GM04503 (cell line): ENCODE results near the gene SIAH3.
"Not testable (repeated sequence)": the region's sequence is repeated elsewhere in the genome, so short reads cannot be mapped to it uniquely, and the experiment has no call there.

Experiments
- DNase-seq: peaks from one replicate; pipeline ENCODE4 v3.0.0-alpha.2; 2012; ENCODE audit warnings: low read depth

SIAH3 gene, protein sequence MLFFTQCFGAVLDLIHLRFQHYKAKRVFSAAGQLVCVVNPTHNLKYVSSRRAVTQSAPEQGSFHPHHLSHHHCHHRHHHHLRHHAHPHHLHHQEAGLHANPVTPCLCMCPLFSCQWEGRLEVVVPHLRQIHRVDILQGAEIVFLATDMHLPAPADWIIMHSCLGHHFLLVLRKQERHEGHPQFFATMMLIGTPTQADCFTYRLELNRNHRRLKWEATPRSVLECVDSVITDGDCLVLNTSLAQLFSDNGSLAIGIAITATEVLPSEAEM

DNA sequence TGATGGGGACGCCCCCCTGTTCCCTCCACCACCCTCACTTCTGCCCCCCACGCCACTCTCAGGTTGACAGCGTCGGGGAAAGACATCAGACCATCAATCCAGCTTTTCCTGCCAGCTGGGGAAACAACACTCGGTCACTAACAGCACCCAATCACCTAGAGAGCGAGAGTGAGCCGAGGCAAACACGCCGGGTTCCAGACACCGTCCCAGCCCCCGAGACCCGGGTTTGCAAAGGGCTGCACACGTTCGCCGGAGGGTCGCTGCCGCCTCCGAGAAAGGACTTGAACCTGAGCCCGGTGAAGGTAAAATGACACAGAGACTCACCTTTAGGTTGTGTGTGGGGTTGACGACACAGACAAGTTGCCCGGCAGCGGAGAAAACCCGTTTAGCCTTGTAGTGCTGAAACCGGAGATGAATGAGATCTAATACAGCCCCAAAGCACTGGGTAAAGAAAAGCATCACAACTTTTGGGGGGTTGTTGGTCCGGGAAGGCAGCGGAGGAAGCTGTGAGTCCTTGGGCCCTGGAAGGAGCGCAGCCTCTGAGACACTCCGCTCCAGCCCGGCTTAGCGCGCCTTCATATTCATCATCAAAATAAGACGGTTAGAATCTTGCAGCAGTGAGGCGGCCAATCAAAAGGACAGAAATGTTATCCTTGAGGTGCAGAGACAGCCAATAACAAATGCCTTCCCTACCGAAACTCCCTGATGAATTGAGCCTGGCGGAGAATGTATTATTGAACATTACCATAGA lies at the start of gene SIAH3:
SIAH3 (minus strand) TSS at position 583 of the 751 bp plus-strand sequence; CDS start at position 459, 124 bp downstream.
- DNase-seq = no peak

DNA sequence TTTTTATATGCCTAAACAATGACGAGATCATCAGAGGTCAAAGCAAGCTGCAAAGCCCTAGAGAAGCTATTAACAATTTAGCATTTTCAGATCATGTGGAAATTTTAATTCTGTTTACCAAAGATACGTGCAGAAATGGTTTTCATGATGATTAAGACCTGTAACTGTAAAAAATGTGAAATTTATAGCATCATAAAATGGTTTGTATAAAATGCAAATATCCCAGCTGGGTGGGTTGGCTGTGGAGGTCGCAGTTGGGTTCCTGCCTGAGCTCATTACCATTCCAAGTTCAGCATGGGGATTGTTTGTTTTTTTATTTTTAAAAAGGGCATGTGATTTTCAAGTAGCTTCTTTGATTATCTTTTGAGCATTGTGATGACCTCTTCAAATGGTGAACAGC lies 47.9 kb upstream of the SIAH3 start:
- DNase-seq = no peak

DNA sequence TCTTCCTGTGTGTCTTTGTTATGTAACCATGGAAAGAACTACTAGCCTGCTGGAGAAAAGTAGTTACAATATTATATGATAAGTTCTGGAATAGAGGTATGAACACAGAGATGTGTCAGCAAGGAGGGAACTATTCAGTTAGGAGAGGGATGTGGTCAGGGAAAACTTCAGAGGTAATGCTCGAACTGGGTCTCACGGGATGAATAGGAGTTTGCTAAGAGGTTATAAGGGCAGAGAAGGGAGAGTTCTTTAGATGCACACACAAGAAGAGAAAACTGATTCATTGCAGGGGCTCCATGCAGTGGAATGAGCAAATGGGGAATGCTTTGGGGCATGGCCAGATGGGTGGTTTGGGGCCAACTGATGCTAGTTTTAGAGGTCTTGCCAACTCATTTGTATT lies 46.0 kb upstream of the SIAH3 start:
- DNase-seq = no peak

DNA sequence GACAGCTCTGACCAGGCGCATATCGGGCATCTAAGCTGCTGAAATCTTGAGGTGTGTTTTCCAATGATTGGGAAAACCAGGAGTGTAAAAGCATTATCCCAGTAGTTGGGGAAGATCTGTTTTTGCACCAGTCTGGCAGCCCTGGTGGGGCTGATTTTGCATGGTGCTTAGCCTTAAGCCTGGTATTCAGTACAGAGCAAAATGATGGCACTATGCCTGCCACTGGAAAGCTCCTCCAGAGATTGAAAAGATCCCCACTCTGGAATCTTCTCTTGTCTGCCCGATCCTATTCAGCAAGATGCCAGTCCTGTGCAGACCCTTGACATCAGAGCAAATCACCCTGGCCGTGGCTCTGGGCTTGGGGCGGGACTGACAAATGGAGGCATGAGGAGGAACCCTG lies 44.7 kb upstream of the SIAH3 start:
- no peak for DNase-seq

DNA sequence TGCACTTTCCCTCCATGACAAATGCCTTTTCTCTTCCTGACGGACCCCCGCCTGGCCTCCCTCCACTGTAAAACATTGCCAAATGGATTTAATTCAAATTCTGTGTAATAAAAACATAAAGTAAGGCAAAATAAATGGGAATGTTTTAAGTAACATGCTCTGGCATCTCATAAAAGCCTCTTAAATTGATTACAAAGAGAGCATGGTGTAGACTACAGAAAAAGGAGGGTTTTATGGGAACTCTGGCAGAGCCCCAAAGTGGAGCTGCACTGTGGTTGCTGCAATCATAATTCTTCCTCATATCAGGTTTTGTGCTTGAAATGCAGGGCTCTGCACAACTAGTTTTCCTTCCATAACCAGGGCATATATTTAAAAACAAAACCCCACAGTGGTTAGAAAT lies 44.3 kb upstream of the SIAH3 start:
- DNase-seq = no peak

DNA sequence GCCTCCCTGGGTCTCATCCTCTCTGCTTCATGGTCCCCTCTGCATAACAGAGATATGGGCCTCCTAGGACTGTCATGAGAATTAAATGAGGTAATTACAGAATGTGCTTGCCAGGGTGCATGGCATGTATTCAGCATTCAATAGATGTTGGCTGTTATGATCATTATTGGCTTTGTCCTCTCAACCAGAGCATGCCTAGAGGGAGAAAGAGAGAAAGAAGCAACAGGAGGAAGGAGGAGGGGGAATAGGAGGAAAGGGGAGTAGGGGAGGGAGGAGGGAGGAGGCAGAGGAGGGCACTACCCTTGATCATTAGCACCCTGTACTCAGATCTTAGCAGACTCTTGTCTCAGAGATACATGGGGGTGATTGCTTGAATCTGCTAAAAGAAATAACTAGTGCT lies 41.0 kb upstream of the SIAH3 start:
- DNase-seq = no peak

DNA sequence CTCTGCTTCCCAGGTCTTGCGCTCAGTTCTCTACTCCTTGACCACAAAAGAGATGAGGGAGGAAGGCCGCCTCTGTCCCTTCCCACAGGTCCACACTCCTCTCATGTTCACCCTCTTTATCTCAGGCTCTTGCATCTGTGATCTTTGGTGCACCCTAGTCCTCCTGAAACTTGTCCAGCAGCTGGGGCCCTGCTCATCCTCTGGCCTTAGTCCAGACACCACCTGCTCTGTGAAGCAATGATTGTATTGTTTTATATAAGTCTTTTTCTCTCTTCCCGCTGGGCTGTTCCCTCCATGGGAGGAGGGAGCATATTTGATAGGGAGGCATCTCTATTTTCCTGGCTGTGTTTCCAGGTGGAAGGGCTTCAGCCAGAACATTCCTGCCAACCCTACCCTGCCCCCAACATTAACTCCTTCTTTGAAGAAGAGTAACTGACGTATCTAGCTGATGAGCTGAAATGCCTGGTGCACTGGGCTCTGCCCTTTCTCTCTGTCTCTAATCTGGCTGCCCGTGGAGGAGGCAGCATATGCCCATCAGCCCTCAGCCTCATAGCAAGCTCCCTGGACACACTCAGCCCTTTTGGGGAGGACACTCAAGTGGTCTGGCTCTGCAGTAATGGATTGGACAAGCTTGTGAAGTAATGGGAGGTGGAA lies 38.2 kb upstream of the SIAH3 start:
- no peak for DNase-seq

DNA sequence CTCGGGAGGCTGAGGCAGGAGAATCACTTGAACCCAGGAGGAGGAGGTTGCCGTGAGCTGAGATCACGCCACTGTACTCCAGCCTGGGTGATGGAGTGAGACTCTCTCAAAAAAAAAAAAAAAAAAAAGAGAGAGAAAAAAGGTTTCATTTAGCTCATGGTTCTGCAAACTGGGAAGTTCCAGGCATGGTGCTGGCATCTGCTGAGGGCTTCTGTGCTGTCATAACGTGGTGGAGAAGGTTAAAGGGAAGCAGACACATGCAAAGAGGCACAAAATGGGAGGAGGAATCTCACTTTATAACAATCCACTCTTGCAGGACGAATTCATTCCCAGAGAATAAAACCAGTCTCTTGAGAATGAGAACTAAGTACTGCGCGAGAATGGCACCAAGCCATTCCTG lies 34.9 kb upstream of the SIAH3 start:
- DNase-seq = no peak

DNA sequence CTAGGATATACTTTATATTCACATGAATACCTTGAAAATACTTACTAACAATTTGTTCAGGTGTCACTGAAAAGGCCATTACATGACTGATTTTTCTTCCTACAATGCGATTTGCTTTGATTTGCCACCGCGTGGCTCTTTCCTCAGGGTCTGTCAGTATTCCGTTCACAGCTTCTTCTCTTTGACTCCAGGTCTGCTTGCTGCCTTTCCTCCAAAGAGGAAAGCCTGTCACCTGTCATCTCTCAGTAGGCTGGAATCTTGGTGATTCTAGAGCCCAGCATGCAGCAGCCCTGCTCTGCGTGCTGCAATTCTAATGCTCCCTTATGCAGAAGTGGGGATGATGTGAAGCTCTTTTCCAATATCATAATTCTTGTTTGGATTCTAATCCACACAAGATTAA lies 33.6 kb upstream of the SIAH3 start:
- no peak for DNase-seq

DNA sequence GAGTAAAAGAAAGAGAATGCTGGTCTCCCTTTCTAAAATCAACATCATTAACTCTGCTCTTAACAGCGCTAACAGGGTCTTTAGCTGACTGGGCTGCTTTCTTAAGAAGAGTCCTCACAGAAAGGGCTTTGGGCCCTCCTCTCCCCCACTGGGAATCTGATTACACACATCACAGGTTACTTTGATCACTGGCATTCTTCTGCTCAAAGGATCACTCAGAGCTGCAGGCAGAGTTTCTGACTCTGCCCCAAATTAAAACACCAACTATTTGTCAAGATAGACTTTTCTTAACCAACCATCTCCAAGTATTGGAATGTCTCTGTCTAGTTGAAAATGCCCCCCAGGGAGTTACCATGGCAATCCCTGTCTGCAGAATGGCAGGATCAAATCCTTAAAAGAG lies 31.1 kb upstream of the SIAH3 start:
- no peak for DNase-seq

DNA sequence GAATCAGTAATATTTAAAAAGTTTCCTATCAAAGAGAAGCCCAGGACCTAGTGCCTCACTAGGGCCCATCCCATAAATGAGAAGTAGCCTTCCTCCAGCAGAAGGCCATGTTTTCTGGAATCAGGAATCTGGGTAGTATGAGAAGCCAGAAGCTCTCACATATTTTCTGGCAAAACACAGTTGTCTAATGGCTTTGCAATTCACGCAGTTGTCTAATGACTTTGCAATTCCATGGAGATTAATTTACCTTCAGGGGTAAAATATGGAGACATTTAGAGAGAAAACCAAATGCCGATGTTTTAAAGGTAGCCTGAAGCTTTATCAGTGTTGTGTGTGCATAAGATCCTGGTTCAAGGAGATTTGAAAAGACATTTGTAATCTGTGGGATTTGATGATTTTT lies 29.8 kb upstream of the SIAH3 start:
- DNase-seq = no peak

DNA sequence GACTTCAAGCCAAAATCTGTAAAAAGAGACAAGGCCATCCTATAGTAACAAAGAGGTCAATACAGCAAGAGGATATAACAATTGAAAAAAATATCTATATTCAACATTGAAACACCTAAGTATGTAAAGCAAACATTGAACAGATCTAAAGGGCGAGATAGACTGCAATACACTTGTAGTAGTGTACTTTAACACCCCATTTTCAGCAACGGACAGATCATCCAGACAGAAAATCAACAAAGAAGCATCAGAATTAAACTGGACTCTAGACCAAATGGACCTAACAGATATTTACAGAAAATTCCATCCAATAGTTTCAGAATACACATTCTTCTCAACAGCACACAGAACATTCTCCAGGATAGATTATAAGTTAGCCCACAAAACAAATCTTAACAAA lies 28.7 kb upstream of the SIAH3 start:
- DNase-seq = no peak

DNA sequence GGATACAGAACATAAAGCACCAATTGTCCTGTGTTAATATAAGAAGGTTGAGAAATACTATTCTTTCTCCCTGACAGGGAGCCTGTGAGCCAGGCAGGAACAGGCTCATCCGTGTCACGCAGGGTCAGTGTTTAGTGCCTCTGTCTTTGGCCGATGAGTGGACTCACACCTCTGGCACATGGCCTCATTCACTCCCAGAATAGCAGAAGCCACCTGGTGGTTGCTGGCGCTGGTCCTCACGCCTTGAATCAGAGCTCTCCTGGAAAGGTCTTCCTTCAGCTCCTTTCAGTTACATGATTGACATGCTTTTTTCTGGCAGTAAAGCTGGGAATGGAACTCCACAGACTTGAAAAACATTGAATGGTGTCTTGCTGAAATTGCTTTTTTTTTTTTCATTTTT lies 28.1 kb upstream of the SIAH3 start:
- DNase-seq = no peak

DNA sequence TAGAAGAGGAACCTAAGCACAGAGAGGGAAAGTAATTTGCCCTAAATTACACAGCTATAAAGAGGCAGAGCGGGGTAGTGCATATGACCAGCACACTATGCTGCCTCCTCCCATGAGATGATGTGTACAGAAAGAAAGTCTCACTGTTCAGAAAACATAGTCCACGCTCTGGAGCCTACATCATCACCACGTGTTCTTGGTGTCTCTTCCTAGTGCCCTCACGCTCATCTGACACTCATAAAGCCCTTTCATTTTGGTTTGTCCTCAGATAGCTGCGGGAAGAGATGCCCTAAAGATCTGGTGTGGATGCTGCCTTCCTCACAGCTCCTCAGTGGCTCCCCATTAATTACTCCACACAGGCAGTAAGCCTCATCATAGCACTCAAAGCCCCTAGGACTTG lies 27.4 kb upstream of the SIAH3 start:
- DNase-seq = no peak

DNA sequence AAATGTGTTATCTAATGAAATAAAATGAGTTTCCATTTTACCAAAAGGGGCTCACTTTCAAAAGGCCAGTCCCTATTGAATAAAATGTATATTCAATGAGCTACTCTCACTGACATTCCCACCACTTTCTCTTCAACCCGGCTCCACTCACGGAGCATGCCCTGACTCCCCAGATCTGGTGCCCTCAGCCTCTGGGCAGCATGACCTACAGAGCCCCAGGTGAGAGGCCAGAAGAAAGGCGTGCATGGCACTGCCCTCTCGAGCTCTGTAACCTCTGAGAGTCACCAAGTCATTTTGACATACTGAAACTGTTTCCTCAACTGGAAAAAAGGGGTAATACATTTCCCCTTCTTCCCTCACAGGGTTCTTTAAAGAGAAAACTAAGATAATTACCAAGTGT lies 25.2 kb upstream of the SIAH3 start:
- DNase-seq = no peak

DNA sequence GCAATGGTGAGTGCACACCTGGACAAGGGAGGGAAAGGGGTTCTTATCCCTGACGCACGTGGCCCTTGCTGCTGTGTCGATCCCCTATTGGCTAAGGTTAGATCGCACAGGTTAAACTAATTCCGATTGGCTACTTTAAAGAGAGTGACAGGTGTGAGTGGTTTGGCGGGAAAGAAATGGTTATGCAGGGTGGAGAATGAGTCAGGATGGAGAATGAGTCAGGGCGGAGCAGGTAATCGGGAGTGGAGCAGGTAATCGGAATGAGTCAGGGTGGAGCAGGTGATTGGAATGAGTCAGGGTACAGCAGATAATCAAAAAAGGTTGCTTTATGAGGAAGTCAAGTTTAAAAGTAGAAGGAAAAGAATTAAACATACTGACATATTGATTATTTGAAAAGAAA lies 24.4 kb upstream of the SIAH3 start:
- no peak for DNase-seq

DNA sequence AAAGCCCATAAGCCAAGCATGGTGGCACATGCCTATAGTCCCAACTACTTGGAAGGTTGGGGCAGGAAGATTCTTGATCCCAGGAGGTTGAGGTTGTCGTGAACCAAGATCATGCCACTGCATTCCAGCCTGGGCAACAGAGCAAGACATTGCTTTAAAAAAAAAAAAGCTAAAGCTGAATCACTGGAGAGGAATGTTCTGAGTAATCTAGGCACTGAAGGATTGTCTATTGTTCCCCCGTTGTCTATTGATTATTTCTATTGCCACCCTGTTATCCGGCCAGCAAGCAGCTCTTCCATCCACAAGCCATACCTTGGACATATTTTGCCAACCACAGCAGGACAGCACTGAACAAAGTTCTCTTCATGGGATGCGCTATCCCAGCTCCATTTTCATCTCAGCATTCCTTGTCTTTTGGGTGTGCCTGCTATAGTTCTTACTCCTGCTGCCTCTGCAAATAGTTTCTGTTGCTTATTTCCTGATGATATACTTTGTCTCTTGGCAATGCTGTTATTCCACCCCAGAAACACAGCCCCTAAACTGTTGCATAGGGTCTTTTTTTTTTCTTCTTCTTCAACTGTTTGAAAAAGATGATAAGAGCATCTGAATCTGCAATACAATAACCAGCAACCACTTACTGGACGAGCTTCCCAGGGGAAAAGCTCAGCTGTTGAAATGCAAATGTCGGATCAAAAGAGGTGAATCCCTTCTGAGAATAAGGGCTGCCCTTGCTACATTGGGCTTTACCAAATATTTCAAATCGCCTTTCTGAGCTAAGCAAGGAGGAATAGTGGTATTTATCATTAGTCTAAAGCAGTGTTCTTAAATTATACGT lies 22.2 kb upstream of the SIAH3 start:
- DNase-seq = peak; percentile 9

DNA sequence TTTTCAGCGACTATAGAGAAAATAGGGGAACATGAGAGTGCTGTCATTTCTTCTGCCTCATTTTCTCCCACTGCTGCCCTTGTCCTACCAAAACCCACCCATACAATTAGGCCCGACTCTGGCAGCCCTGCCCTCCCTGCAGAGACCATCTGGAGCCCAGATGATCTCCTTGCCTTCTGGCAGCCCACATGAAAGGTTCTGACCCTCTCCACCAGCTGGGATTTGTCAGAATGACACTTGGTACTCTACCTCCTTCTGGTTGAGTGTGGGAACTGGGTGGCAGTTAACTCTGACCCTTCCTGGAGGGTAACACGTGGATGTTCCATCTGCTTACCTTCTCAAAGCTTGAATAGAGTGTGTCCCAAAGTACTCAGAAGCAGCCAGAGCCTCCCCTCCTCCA lies 21.0 kb upstream of the SIAH3 start:
- no peak for DNase-seq

DNA sequence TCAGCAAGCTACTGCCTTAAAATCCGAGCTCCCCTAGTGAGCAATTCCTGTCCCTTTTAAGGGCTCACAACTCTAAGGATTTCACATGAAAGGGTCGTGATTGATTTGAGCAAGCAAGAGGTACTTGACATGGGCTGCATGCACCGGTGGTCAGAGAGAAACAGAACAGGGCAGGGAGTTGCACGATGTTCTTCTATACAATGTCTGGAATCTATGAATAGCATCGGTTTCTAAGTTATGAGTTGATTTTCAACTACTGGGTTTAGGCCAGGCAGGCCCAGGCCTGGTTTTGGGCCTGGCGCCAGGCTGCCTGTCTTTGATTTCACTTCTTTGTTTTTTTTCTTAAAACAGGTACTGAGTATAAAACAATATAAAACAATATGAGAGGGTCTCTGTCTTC lies 19.6 kb upstream of the SIAH3 start:
- not testable (repeated sequence) for DNase-seq

DNA sequence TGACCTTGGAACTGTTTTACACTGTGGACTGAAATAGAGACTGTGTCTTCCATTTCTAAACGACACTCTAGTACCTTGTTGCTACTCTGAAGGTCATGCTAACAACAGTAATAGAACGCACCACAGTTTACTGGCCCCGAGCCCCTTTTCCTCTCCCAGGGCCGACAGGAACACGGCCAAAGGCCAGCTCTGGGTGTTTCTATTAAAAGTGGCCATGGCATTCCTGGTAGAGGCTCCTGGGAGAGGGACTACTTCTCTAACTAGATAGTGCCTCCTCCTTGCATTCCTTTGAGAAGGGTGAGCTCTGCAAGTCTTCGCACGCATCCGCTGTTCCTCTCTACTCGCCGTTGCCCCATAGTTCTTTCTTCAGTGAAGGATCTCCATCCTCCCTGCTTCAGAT lies 18.7 kb upstream of the SIAH3 start:
- DNase-seq = no peak

DNA sequence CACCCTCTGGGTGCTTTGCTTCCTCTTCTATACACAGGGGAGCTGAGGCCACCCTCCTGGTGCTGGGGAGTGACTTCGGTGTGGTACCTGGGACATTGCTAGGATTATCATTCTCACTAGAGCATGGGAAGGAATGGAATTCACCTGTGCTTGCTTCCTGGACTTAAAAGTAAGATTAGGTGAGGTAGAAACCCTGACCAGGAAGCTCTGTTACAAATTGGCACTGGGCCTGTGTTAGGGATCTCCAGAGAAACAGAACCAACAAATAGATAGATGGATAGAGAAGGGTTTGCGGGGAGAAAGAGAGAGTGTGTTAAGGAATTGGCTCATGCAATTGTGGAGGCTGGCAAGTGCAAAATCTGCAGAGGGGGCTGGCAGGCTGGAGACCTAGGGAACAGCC lies 13.9 kb upstream of the SIAH3 start:
- no peak for DNase-seq
